ENCODE measurements around the gene CD247.

DNA sequence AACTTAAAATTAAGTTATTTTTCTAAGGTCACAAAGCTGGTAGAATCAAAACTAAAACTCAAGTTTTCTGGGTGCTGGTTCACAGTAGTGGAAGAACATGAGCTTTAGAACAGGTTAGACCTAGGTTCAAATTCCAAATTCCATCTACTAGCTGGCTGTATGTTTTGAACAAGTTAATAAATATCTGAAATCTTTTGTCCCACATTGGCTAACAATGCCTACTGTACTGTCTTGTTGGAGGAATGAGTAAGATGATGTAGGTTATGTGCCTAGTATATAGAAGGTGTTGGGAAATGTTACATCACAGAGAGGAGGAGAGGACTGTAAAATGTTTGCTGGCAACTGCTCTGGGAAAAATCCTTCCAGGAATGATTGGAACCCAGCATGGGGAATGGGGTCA is 14.0 kb upstream of the CD247 start:
- no peak for TF ChIP-seq POLR2AphosphoS5 (IDR thresholded peaks at IDR 0.05)
- TF ChIP-seq CTCF (IDR thresholded peaks at IDR 0.05) = no peak
- no peak for TF ChIP-seq POLR2A (IDR thresholded peaks at IDR 0.05; ENCODE audit: low read depth)
- no peak for TF ChIP-seq EP300 (IDR thresholded peaks at IDR 0.05)
